ENCODE results near the gene MUSTN1. TPM values are rescaled to one million over a fixed set of nuclear protein-coding genes. Genes with fewer than 3 reads are reported as not detected.

MUSTN1 gene
- total RNA-seq, 4 donors from 2014 or later = 5.5 to 13.1 (median 7.9) TPM

- intact Hi-C loops (cut with DNase I; ENCODE audit: low total_unique reads) = no loop called here
- no peak for DNase-seq (ENCODE audit: low spot score in 2 of 2)
- TF ChIP-seq CTCF (IDR thresholded peaks at IDR 0.05) (no peak), POLR2A (IDR thresholded peaks at IDR 0.05) (no peak)
- 66 to 86% methylated on average over 2 of the region's 2 CpGs for WGBS, 2 donors
- no peak overlapping the region for H3K4me3 ChIP-seq (ENCODE audit: low read depth, poor library complexity, severe bottlenecking)
Measured at GRCh38 chr3:52839268-52839575, 4.4 kb upstream of the MUSTN1 start.

GRCh38 chr3:52838561-52839267, 3.9 kb upstream of the MUSTN1 start:
- intact Hi-C loops (cut with DNase I; ENCODE audit: low total_unique reads) = no loop called here
- no peak for DNase-seq (ENCODE audit: low spot score in 2 of 2)
- 93 to 94% methylated on average over 8 of the region's 8 CpGs for WGBS, 2 donors
- no peak for TF ChIP-seq POLR2A (IDR thresholded peaks at IDR 0.05)
- TF ChIP-seq CTCF (IDR thresholded peaks at IDR 0.05) = no peak
- H3K4me3 ChIP-seq (ENCODE audit: low read depth, poor library complexity, severe bottlenecking) = no peak overlapping the region

- WGBS, 2 donors = 82 to 86% methylated on average over 4 of the region's 4 CpGs
- no peak for TF ChIP-seq POLR2A (IDR thresholded peaks at IDR 0.05)
- TF ChIP-seq CTCF (IDR thresholded peaks at IDR 0.05) = no peak
- intact Hi-C loops (cut with DNase I; ENCODE audit: low total_unique reads) = no loop called here
- DNase-seq (ENCODE audit: low spot score in 2 of 2) = no peak
- no peak overlapping the region for H3K4me3 ChIP-seq (ENCODE audit: low read depth, poor library complexity, severe bottlenecking)
Measured at GRCh38 chr3:52836986-52837385, 2.2 kb upstream of the MUSTN1 start.

GRCh38 chr3:52836471-52836845, 1.6 kb upstream of the MUSTN1 start:
- TF ChIP-seq POLR2A (IDR thresholded peaks at IDR 0.05) (no peak), CTCF (IDR thresholded peaks at IDR 0.05) (no peak)
- intact Hi-C loops (cut with DNase I; ENCODE audit: low total_unique reads) = no loop called here
- no peak for DNase-seq (ENCODE audit: low spot score in 2 of 2)
- H3K4me3 ChIP-seq (ENCODE audit: low read depth, poor library complexity, severe bottlenecking) = no peak overlapping the region
- WGBS, 2 donors = 85 to 94% methylated on average over 5 of the region's 5 CpGs

- WGBS, 2 donors = 78 to 88% methylated on average over 8 of the region's 8 CpGs
- intact Hi-C loops (cut with DNase I; ENCODE audit: low total_unique reads) = no loop called here
- no peak overlapping the region for H3K4me3 ChIP-seq (ENCODE audit: low read depth, poor library complexity, severe bottlenecking)
- DNase-seq (ENCODE audit: low spot score in 2 of 2) = no peak
- no peak for TF ChIP-seq CTCF (IDR thresholded peaks at IDR 0.05)
- TF ChIP-seq POLR2A (IDR thresholded peaks at IDR 0.05) = no peak
Measured at GRCh38 chr3:52835766-52836470, 1.1 kb upstream of the MUSTN1 start.

All from lower leg skin (tissue), 4 donors.